Activated CD8-positive, alpha-beta memory T cell treated with anti-CD3 and anti-CD28 coated beads, Interleukin-2, amount 50 U/mL, for 1 hour (primary cell): ENCODE results near the gene RAB11FIP4.

ENCODE experiments used
- DNase-seq: peaks from one replicate; pipeline ENCODE4 v3.0.0-alpha.2; 2020; ENCODE audit errors: extremely low read depth

The RAB11FIP4 gene

GRCh38 chr17:31386542-31387075 is 4.9 kb upstream of the RAB11FIP4 start:
- DNase-seq, result no peak

DNA sequence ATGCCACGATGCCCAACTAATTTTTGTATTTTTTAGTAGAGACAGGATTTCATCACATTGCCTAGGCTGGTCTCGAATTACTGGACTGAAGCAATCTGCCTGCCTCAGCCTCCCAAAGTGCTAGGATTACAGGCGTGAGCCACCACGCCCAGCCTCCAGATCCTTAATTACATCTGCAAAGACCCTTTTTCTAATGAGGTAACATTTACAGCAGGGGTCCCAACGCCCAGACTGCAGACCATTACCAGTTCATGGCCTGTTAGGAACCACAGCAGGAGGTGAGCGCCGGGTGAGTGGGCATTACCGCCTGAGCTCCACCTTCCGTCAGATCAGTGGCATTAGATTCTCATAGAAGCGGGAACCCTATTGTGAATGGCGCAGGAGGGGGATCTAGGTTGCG is 4.0 kb upstream of the RAB11FIP4 start:
- DNase-seq, result no peak

DNA sequence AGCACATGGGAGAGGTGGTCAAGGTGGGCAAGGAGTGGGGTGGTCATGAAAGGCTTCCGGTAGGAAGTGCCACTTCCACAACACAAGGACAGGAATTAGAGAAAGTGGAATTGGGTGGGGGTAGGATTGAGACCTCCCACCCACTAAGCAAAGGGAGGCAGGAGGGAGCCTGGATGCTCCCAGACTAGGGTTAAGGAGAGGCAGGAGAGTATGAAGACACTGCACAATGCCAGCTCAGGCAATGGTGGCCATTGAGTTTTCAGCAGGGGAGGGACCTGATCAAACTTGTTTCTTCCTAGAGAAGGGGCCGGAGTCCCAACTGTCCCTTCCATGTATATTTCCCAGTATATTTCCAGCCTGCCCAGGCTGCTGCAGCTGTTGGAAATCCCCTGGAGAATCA is 3.1 kb upstream of the RAB11FIP4 start:
- DNase-seq, result no peak

DNA sequence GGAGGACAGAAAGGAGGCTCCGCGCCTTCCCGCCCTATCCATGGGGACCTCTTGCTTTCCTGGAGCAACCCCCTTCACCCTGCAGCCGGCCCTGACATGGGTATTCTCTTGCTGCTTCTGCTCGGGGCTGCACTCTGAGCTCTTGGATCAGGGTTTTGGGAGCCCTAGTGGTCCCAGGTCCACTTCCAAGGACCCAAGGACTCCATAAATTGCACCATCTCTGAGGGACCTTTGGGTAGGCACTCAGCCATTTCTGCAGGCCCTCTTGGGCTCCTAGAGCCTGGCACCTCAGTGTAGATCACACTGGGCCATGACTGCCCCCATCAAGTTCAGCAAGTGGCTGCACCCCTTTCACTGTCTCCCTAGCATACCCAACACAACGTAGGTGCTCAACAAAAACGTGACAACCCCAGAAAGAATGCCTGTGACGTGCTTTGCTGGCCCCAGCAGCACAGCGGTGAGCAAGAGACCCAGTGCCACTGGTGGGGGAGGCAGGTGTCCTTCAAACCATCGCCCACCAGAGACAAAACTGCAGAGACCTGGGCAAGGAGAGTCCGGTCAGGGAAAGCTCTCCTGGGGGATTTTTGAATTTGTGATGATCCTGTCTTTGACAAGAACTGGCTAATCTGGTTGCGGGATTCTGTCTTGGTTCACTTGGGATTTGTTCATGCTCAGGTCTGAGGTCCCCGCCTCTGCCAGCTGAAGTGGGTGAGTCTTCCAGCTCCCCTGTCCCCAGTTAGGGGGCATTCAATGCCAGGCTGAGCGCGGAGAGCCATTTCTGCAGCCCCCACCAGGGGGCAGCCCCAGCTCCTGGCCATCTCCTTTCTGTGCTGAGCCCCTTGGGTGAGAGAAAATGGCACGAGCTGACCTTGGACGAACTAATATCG is 2.5 kb upstream of the RAB11FIP4 start:
- DNase-seq, result no peak

- DNase-seq, result no peak
Observed at GRCh38 chr17:31389657-31390381, 1.7 kb upstream of the RAB11FIP4 start.

- DNase-seq, result no peak
Observed at GRCh38 chr17:31390426-31390747, 1.1 kb upstream of the RAB11FIP4 start.

GRCh38 chr17:31390748-31391495 is 553 bp upstream of the RAB11FIP4 start:
- DNase-seq, result no peak

- DNase-seq, result no peak
Observed at GRCh38 chr17:31392002-31392855, 754 bp downstream of the RAB11FIP4 start.

DNA sequence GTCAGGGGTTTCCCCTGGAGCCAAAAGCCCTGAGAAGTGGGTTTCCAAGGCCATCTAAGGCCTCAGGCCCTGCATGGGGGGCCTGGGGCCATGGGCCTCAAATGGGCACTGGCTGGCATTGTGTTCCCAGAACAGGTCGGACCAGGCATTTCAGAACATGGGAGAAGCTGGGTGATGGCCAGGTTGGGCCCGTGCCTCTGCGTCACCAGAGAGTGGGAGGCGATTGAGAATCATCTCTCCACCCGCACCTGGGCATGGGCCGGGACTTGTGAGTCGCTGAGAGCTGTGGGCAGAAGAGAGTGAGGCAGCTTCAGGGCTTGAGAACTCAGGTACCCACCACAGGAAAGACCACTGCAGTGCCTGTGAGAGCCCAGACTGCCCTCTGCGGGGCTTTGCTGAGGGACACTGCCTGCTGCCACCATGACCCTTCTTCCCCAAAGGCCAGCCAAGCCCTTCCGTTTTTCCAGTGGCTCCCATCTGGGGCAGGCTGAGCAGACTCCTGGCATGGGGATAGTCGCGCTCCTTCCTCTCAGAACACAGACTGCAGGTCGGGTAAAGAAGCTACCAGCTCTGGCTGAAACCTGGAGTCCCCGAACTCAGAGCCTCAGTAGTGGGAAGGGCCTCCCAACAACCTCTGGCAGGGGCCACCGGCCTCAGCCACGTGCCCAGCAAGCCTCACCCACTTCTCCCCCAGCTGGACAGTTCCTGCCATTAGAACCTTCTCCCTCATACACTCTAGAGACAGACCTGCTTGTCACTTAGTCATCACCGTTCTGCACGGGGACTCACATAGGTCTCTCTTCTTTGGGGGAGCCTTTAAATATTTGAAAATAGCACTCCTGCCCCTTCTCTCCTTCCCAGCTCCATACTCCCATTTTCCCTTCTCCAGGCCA is 1.6 kb downstream of the RAB11FIP4 start:
- DNase-seq, result no peak

DNA sequence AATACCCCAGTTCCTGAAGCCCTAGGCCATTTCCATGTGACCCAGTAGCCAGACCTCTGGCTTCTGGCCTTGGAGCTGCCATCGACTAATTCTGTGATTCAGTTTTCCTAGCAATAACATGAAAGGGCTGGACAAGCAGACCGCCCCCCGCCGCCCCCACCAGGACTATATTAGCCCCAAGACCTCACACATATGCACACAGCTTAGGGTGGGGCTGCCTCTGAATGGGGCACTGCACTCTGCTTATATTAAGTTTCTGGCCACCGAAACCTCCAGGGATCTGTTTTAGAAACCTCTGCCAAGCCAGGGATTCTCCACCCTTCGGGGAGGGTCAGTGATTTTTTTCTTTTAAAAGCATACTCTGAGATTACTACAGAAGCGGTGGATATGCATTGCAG is 2.3 kb downstream of the RAB11FIP4 start:
- DNase-seq, result no peak

GRCh38 chr17:31394544-31394943 is 3.1 kb downstream of the RAB11FIP4 start:
- no peak for DNase-seq

DNA sequence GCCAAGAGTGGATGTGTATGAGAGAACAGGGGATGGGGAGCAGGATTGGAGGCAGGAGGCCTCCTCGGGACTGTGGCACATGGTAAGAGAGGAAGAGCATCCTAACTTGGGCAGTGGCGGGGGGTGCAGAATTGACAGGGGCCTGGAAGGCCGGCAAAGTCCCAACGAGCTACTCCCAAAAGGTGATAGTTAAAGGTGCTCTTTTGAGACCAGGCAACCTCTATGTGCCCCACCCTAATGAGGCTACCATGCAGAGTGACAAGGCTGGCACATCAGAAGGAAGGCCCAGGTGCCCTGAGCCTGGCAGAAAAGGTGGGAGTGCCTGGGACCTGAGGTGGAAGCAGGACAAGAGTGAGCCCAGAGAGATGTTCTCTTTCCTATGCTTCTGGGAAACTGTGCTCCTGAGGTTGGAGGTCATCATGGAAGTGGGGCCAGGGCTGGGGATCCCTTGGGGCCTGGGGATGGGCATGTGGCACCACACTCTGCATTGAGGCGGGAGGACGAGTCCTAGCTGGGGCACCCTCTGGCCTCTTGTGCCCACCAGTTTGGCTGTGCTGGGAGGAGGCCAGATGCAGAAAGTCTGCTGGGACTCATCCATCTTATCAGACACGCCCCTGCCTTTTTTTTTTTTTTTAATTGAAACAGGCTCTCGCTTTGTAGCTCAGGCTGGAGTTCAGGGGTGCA is 5.9 kb downstream of the RAB11FIP4 start:
- no peak for DNase-seq

DNA sequence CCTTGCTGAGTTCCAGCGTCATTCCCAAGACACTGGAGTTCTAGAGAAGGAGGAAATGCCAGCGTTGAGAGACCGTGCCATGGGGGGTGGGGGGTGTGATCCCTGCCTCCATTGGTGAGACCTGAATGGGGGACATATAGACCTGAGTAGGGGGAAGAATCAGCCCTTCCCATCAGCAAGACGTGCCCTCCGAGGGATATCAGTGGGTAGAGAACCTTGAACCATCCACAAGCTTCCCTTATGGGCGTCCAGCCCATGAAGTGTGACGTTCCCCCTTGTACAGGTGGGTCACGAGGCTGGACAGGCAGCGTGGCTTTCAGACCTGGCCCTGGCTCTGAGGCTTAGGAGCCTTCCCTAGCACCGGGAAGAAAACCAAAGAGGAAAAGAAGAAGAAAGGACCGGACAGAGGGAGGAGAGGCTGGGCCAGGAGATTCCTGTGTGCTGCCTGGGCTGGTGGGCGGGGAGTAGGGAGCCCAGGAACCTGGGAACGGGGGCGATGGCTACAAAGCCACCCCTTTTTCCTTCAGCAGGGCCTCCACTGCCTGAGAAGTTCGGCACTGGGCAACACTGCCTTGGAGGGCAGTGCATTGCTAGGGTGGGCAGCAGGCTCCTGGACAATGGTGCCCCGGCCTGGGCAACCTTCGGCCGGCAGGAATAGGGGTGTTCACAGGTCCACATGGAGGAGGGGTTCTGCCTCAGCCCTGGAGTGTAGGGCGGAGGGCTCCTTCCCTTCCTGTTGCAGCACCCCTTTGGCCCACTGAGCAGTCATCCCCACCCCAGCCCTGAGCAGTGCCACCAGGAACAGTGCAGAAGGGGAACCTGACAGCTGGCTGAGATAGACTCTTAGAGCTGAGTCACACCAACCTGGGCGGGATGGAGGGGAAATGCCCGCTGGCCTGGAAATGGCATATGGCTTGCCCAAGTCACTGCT is 7.2 kb downstream of the RAB11FIP4 start:
- DNase-seq, result no peak

- DNase-seq, result no peak
Observed at GRCh38 chr17:31400481-31400950, 9.0 kb downstream of the RAB11FIP4 start.

GRCh38 chr17:31401456-31402254 is 10.2 kb downstream of the RAB11FIP4 start:
- DNase-seq, result no peak

- no peak for DNase-seq
Observed at GRCh38 chr17:31404028-31404949, 12.8 kb downstream of the RAB11FIP4 start.
